ENCODE data around the gene FBH1.
"Not testable (repeated sequence)": the region's sequence is repeated elsewhere in the genome, so short reads cannot be mapped to it uniquely, and the experiment has no call there.

The FBH1 gene

GRCh38 chr10:5935628-5936027 is 45.6 kb downstream of the FBH1 start:
- no peaks in the 10 kb centered on the region for H3K27me3 ChIP-seq (ENCODE audit: control insufficient read depth, insufficient read depth, low read length)
- H3K9me3 ChIP-seq (ENCODE audit: control insufficient read depth, low read length) = no peaks in the 10 kb centered on the region
- H3K4me3 ChIP-seq (ENCODE audit: low read length) = no peak overlapping the region
- H3K4me1 ChIP-seq (ENCODE audit: control insufficient read depth, insufficient read depth, low read length) = no peaks in the 10 kb centered on the region
- no peak overlapping the region for H3K9ac ChIP-seq (ENCODE audit: low read length)
- peaks cover 10% of the 10 kb centered on the region for H3K36me3 ChIP-seq (ENCODE audit: control insufficient read depth, insufficient read depth, low read length)

DNA sequence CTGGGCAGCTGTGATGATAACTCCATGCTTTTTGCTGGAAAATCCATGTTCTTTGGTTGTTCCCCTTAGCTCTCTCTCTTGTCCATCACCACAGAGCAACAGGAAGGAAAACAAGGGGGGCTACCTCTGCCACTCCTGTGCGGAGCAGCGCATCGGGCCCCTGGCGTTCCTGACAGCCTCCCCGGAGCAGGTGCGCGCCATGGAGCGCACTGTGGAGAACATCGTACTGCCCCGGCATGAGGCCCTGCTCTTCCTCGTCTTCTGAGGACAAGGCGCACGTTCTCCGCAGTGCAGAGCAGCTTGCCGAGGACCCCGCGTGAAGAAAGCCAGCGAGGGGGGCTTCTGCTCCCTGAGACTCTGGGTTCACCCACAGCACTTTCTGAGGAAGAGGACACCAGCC is 47.0 kb downstream of the FBH1 start:
- no peaks in the 10 kb centered on the region for H3K9me3 ChIP-seq (ENCODE audit: control insufficient read depth, low read length)
- no peak overlapping the region for H3K4me3 ChIP-seq (ENCODE audit: low read length)
- peaks cover 10% of the 10 kb centered on the region for H3K36me3 ChIP-seq (ENCODE audit: control insufficient read depth, insufficient read depth, low read length)
- no peaks in the 10 kb centered on the region for H3K4me1 ChIP-seq (ENCODE audit: control insufficient read depth, insufficient read depth, low read length)
- H3K9ac ChIP-seq (ENCODE audit: low read length) = no peak overlapping the region
- H3K27me3 ChIP-seq (ENCODE audit: control insufficient read depth, insufficient read depth, low read length) = no peaks in the 10 kb centered on the region

GRCh38 chr10:5938291-5938690 is 48.2 kb downstream of the FBH1 start:
- no peak overlapping the region for H3K4me3 ChIP-seq (ENCODE audit: low read length)
- peaks cover 4% of the 10 kb centered on the region for H3K4me1 ChIP-seq (ENCODE audit: control insufficient read depth, insufficient read depth, low read length)
- H3K27me3 ChIP-seq (ENCODE audit: control insufficient read depth, insufficient read depth, low read length) = no peaks in the 10 kb centered on the region
- no peak overlapping the region for H3K9ac ChIP-seq (ENCODE audit: low read length)
- H3K9me3 ChIP-seq (ENCODE audit: control insufficient read depth, low read length) = no peaks in the 10 kb centered on the region
- peaks cover 10% of the 10 kb centered on the region for H3K36me3 ChIP-seq (ENCODE audit: control insufficient read depth, insufficient read depth, low read length)

DNA sequence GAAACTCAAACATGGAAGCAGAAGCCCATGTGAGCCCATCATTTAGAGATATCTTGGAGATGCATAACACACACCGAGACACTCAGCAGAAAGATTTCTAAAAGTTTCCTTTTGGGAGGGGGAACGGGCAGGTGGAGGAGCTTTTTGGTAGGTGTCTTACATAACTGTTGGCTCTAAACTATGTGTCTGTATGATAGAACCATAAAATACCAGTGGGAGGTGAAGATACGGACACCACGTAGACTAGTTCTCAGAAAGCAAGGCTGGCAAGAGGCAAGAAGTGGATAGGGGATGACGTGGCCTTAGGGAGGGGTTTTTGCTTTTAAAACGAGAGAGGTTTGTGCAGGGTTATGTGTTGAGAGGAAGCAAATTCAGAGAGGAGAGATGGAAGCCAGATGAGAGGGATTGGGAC is 50.8 kb downstream of the FBH1 start:
- no peaks in the 10 kb centered on the region for H3K9me3 ChIP-seq (ENCODE audit: control insufficient read depth, low read length)
- no peaks in the 10 kb centered on the region for H3K27me3 ChIP-seq (ENCODE audit: control insufficient read depth, insufficient read depth, low read length)
- peaks cover 5% of the 10 kb centered on the region for H3K36me3 ChIP-seq (ENCODE audit: control insufficient read depth, insufficient read depth, low read length)
- H3K9ac ChIP-seq (ENCODE audit: low read length) = no peak overlapping the region
- peaks cover 25% of the 10 kb centered on the region for H3K4me1 ChIP-seq (ENCODE audit: control insufficient read depth, insufficient read depth, low read length)
- H3K4me3 ChIP-seq (ENCODE audit: low read length) = no peak overlapping the region

GRCh38 chr10:5941579-5941978 is 51.5 kb downstream of the FBH1 start:
- no peaks in the 10 kb centered on the region for H3K9me3 ChIP-seq (ENCODE audit: control insufficient read depth, low read length)
- peaks cover 1% of the 10 kb centered on the region for H3K36me3 ChIP-seq (ENCODE audit: control insufficient read depth, insufficient read depth, low read length)
- peaks cover 25% of the 10 kb centered on the region for H3K4me1 ChIP-seq (ENCODE audit: control insufficient read depth, insufficient read depth, low read length)
- H3K9ac ChIP-seq (ENCODE audit: low read length) = no peak overlapping the region
- H3K27me3 ChIP-seq (ENCODE audit: control insufficient read depth, insufficient read depth, low read length) = no peaks in the 10 kb centered on the region
- H3K4me3 ChIP-seq (ENCODE audit: low read length) = no peak overlapping the region

- Histone ChIP-seq H3K4me3 (ENCODE audit: low read length) (no peak overlapping the region), H3K4me1 (ENCODE audit: control insufficient read depth, insufficient read depth, low read length) (peaks cover 25% of the 10 kb centered on the region), H3K36me3 (ENCODE audit: control insufficient read depth, insufficient read depth, low read length) (no peaks in the 10 kb centered on the region), H3K9me3 (ENCODE audit: control insufficient read depth, low read length) (no peaks in the 10 kb centered on the region), H3K27me3 (ENCODE audit: control insufficient read depth, insufficient read depth, low read length) (no peaks in the 10 kb centered on the region), H3K9ac (ENCODE audit: low read length) (no peak overlapping the region)
Observed at GRCh38 chr10:5942001-5942400, 52.0 kb downstream of the FBH1 start.

- H3K4me1 ChIP-seq (ENCODE audit: control insufficient read depth, insufficient read depth, low read length) = peaks cover 25% of the 10 kb centered on the region
- H3K36me3 ChIP-seq (ENCODE audit: control insufficient read depth, insufficient read depth, low read length) = no peaks in the 10 kb centered on the region
- H3K9me3 ChIP-seq (ENCODE audit: control insufficient read depth, low read length) = no peaks in the 10 kb centered on the region
- H3K9ac ChIP-seq (ENCODE audit: low read length) = no peak overlapping the region
- no peaks in the 10 kb centered on the region for H3K27me3 ChIP-seq (ENCODE audit: control insufficient read depth, insufficient read depth, low read length)
- no peak overlapping the region for H3K4me3 ChIP-seq (ENCODE audit: low read length)
Observed at GRCh38 chr10:5942474-5942873, 52.4 kb downstream of the FBH1 start.

GRCh38 chr10:5943536-5943935 is 53.5 kb downstream of the FBH1 start:
- peak overlapping the region; percentile 48 for H3K9ac ChIP-seq (ENCODE audit: low read length)

DNA sequence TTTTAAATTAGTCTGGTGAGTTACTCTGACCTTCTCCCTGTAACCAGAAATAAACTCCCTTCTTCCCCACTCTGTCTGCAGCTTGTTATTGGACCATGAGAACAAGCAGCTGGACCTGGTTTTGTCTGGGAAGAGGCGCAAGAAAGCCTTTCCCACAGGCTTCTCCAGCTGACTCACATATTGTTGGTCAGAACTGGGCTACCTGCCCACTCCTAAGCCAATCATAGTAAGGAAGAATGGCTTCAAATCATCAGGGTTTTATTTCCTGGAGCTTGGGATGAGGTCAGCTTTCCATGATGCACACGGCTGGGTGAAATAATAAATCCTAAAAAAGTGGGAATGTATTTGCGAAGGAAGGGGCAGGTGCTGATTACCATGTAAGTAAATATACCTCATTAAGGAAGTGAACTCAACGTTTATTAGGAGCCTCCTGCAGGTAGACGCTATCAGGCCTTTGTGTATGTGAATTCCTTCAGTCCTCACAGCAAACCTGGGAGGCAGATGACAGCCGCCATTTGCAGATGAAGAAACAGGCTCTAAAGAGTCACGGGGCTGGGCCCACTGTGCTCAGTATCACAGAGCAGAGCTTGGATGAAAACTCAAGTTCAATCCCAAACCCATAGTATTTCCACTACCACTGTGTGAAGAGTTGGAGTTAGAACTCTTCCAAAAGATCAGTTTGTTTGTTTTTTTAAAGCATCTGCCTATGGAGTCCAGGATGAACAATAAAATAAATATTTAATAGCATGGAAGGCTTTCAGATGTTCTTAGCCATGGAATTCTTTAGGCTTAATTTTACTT is 54.5 kb downstream of the FBH1 start:
- Histone ChIP-seq H3K9ac (ENCODE audit: low read length) (peak overlapping the region; percentile 51), H3K9me3 (ENCODE audit: control insufficient read depth, low read length) (no peaks in the 10 kb centered on the region), H3K4me1 (ENCODE audit: control insufficient read depth, insufficient read depth, low read length) (peaks cover 31% of the 10 kb centered on the region), H3K4me3 (ENCODE audit: low read length) (no peak overlapping the region), H3K36me3 (ENCODE audit: control insufficient read depth, insufficient read depth, low read length) (no peaks in the 10 kb centered on the region), H3K27me3 (ENCODE audit: control insufficient read depth, insufficient read depth, low read length) (no peaks in the 10 kb centered on the region)

More at GRCh38 chr10:5943536-5943935, 53.5 kb downstream of the FBH1 start:
- Histone ChIP-seq H3K9me3 (ENCODE audit: control insufficient read depth, low read length) (no peaks in the 10 kb centered on the region), H3K4me1 (ENCODE audit: control insufficient read depth, insufficient read depth, low read length) (peaks cover 25% of the 10 kb centered on the region), H3K4me3 (ENCODE audit: low read length) (no peak overlapping the region), H3K36me3 (ENCODE audit: control insufficient read depth, insufficient read depth, low read length) (no peaks in the 10 kb centered on the region), H3K27me3 (ENCODE audit: control insufficient read depth, insufficient read depth, low read length) (no peaks in the 10 kb centered on the region)

- Histone ChIP-seq H3K9ac (ENCODE audit: low read length) (peak overlapping the region; percentile 51), H3K36me3 (ENCODE audit: control insufficient read depth, insufficient read depth, low read length) (no peaks in the 10 kb centered on the region), H3K4me1 (ENCODE audit: control insufficient read depth, insufficient read depth, low read length) (peaks cover 37% of the 10 kb centered on the region), H3K4me3 (ENCODE audit: low read length) (no peak overlapping the region), H3K27me3 (ENCODE audit: control insufficient read depth, insufficient read depth, low read length) (no peaks in the 10 kb centered on the region), H3K9me3 (ENCODE audit: control insufficient read depth, low read length) (no peaks in the 10 kb centered on the region)
Observed at GRCh38 chr10:5945190-5945509, 55.1 kb downstream of the FBH1 start.

GRCh38 chr10:5945561-5946418 is 55.7 kb downstream of the FBH1 start:
- peaks cover 43% of the 10 kb centered on the region for H3K4me1 ChIP-seq (ENCODE audit: control insufficient read depth, insufficient read depth, low read length)
- no peak overlapping the region for H3K4me3 ChIP-seq (ENCODE audit: low read length)
- H3K27me3 ChIP-seq (ENCODE audit: control insufficient read depth, insufficient read depth, low read length) = no peaks in the 10 kb centered on the region
- H3K9ac ChIP-seq (ENCODE audit: low read length) = peak overlapping the region; percentile 1
- H3K9me3 ChIP-seq (ENCODE audit: control insufficient read depth, low read length) = no peaks in the 10 kb centered on the region
- H3K36me3 ChIP-seq (ENCODE audit: control insufficient read depth, insufficient read depth, low read length) = no peaks in the 10 kb centered on the region

DNA sequence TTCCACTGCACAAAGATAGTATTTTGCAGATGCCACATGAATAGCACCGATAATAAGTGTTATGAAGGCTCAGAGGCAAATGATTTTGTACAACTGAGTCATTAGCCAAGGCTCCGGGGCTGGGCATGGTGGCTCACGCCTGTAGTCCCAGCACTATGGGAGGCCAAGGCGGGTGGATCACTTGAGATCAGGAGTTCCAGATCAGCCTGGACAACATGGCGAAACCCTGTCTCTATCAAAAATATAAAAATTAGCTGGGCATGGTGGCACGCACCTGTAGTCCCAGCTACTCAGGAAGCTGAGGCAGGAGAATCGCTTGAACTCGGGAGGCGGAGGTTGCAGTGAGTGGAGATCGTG is 56.4 kb downstream of the FBH1 start:
- H3K4me3 ChIP-seq (ENCODE audit: low read length); H3K9me3 ChIP-seq (ENCODE audit: control insufficient read depth, low read length); H3K27me3 ChIP-seq (ENCODE audit: control insufficient read depth, insufficient read depth, low read length); H3K36me3 ChIP-seq (ENCODE audit: control insufficient read depth, insufficient read depth, low read length): not testable (repeated sequence)
- Histone ChIP-seq H3K4me1 (ENCODE audit: control insufficient read depth, insufficient read depth, low read length) (peaks cover 45% of the 10 kb centered on the region), H3K9ac (ENCODE audit: low read length) (peak overlapping the region; percentile 1)

All from mucosa of stomach (tissue), 1 donor.